HG03135 (cell line): ENCODE results near the gene RAMP1.
"Not testable (repeated sequence)": the region's sequence is repeated elsewhere in the genome, so short reads cannot be mapped to it uniquely, and the experiment has no call there.

Experiments
- ATAC-seq: cut with Tn5 transposase; IDR thresholded peaks from one replicate; pipeline ENCODE4 v1.9.1; 2021; ENCODE audit warnings: mild to moderate bottlenecking, moderate library complexity; ENCODE audit not compliant: unreplicated experiment

Gene RAMP1

GRCh38 chr2:237859533-237860272 lies at the start of gene RAMP1:
TSS of gene RAMP1 (plus strand) at chr2:237859623. CDS start at chr2:237859676, 53 bp downstream.
- ATAC-seq = no peak

- ATAC-seq = no peak
Observed at GRCh38 chr2:237815637-237816036, 43.8 kb upstream of the RAMP1 start.

- ATAC-seq = no peak
Observed at GRCh38 chr2:237816531-237816930, 42.9 kb upstream of the RAMP1 start.

- ATAC-seq = no peak
Observed at GRCh38 chr2:237818066-237818473, 41.4 kb upstream of the RAMP1 start.

GRCh38 chr2:237819231-237819630 lies 40.2 kb upstream of the RAMP1 start:
- no peak for ATAC-seq

GRCh38 chr2:237820421-237820820 lies 39.0 kb upstream of the RAMP1 start:
- ATAC-seq = no peak

- no peak for ATAC-seq
Observed at GRCh38 chr2:237823544-237823943, 35.9 kb upstream of the RAMP1 start.

- no peak for ATAC-seq
Observed at GRCh38 chr2:237824085-237824484, 35.3 kb upstream of the RAMP1 start.

GRCh38 chr2:237827421-237827987 lies 31.9 kb upstream of the RAMP1 start:
- no peak for ATAC-seq

- ATAC-seq = no peak
Observed at GRCh38 chr2:237830522-237830921, 28.9 kb upstream of the RAMP1 start.

GRCh38 chr2:237833546-237833945 lies 25.9 kb upstream of the RAMP1 start:
- ATAC-seq = no peak

- ATAC-seq = no peak
Observed at GRCh38 chr2:237835372-237835771, 24.1 kb upstream of the RAMP1 start.

GRCh38 chr2:237841051-237841450 lies 18.4 kb upstream of the RAMP1 start:
- no peak for ATAC-seq

GRCh38 chr2:237848940-237849339 lies 10.5 kb upstream of the RAMP1 start:
- ATAC-seq = not testable (repeated sequence)

GRCh38 chr2:237854295-237854694 lies 5.1 kb upstream of the RAMP1 start:
- ATAC-seq = no peak

- no peak for ATAC-seq
Observed at GRCh38 chr2:237857791-237858190, 1.6 kb upstream of the RAMP1 start.

- no peak for ATAC-seq
Observed at GRCh38 chr2:237858294-237859081, 935 bp upstream of the RAMP1 start.

- ATAC-seq = no peak
Observed at GRCh38 chr2:237859082-237859433, 365 bp upstream of the RAMP1 start.

GRCh38 chr2:237860273-237860935 lies 981 bp downstream of the RAMP1 start:
- no peak for ATAC-seq

GRCh38 chr2:237861875-237862527 lies 2.6 kb downstream of the RAMP1 start:
- no peak for ATAC-seq

- no peak for ATAC-seq
Observed at GRCh38 chr2:237862528-237862895, 3.1 kb downstream of the RAMP1 start.
